Natural killer cell (primary cell): ENCODE measurements around the gene DYNLT2B. TPM values are rescaled to one million over a fixed set of nuclear protein-coding genes. Genes with fewer than 3 reads are reported as not detected.

ENCODE experiments used
- ATAC-seq, 3 donors: fragments of 150-1000 bp in 2 of 3; fragments of 200-7000 bp in 1 of 3; cut with Tn5 transposase; 1 replicate in 1 of 3; 2 replicates in 2 of 3; pipeline ENCODE4 v1.10.0; 2021; ENCODE audit warnings: mild to moderate bottlenecking in 2 of 3, moderate library complexity in 2 of 3
- DNase-seq, 2 donors: peaks; one replicate each; pipeline versions ENCODE4 v3.0.0 to v3.0.0-alpha.2; 2013 to 2021; ENCODE audit warnings: mixed read lengths in 1 of 2
- H3K27ac ChIP-seq: one replicate; pipeline ENCODE4 v1.5.1; 2013; ENCODE audit warnings: mild to moderate bottlenecking, low read length
- H3K27me3 ChIP-seq: one replicate; pipeline ENCODE4 v1.6.1; 2013; ENCODE audit warnings: low read length; ENCODE audit not compliant: control insufficient read depth, insufficient read depth
- H3K36me3 ChIP-seq: one replicate; pipeline ENCODE4 v1.6.1; 2013; ENCODE audit warnings: low read length; ENCODE audit not compliant: control insufficient read depth, insufficient read depth
- H3K4me1 ChIP-seq: one replicate; pipeline ENCODE4 v1.6.1; 2013; ENCODE audit warnings: low read length; ENCODE audit not compliant: control insufficient read depth, insufficient read depth
- H3K4me3 ChIP-seq: one replicate; pipeline ENCODE4 v1.5.1; 2013; ENCODE audit warnings: low read length
- H3K9me3 ChIP-seq: one replicate; pipeline ENCODE4 v1.6.1; 2013; ENCODE audit warnings: low read length; ENCODE audit not compliant: control insufficient read depth, insufficient read depth
- H3K27ac Mint-ChIP-seq, 2 donors: one replicate each; pipeline ENCODE4 v1.8.0; 2022; ENCODE audit warnings: mild to moderate bottlenecking in 2 of 2, mixed read lengths in 2 of 2, moderate library complexity in 1 of 2
- H3K27me3 Mint-ChIP-seq, 2 donors: one replicate each; pipeline ENCODE4 v1.8.0; 2022; ENCODE audit warnings: low read depth in 2 of 2, mixed read lengths in 2 of 2
- H3K36me3 Mint-ChIP-seq: one replicate; pipeline ENCODE4 v1.8.0; 2022; ENCODE audit warnings: mixed read lengths
- H3K4me1 Mint-ChIP-seq, 2 donors: one replicate each; pipeline ENCODE4 v1.8.0; 2022; ENCODE audit warnings: mixed read lengths in 2 of 2
- H3K4me3 Mint-ChIP-seq: one replicate; pipeline ENCODE4 v1.8.0; 2022; ENCODE audit warnings: mild to moderate bottlenecking, moderate library complexity, mixed read lengths
- H3K9me3 Mint-ChIP-seq, 2 donors: one replicate each; pipeline ENCODE4 v1.8.0; 2022; ENCODE audit warnings: mixed read lengths in 2 of 2
- WGBS: methylation state at CpG from one replicate; pipeline ENCODE4 v1.1.7; 2013; ENCODE audit warnings: missing lambda C conversion rate; ENCODE audit not compliant: insufficient coverage; 5-methylcytosine and 5-hydroxymethylcytosine counted together
- intact Hi-C: fragments of 100-400 bp; cut with micrococcal nuclease; formaldehyde crosslinking; loops from one replicate; pipeline ENCODE4 v1.14.2; 2022
- total RNA-seq, 4 donors: library from RNA; stranded (reverse); fragments of 120-200 nt in 1 of 4; gene quantifications; one replicate each; pipeline versions ENCODE4 v1.2.3 to v1.2.4, GENCODE V29; 2013 to 2022
- TF ChIP-seq, protein P1 (sequence below): fragments of 200-600 bp; IDR thresholded peaks from one replicate; pipeline ENCODE4 v1.8.0; 2022; ENCODE audit warnings: antibody characterized with exemption

Gene DYNLT2B
- total RNA-seq, 3 donors from 2014 or later (not counting 1 experiment from before 2014, with no cell fraction given): 3.6 to 7.3 (median 5.4) TPM

DNA sequence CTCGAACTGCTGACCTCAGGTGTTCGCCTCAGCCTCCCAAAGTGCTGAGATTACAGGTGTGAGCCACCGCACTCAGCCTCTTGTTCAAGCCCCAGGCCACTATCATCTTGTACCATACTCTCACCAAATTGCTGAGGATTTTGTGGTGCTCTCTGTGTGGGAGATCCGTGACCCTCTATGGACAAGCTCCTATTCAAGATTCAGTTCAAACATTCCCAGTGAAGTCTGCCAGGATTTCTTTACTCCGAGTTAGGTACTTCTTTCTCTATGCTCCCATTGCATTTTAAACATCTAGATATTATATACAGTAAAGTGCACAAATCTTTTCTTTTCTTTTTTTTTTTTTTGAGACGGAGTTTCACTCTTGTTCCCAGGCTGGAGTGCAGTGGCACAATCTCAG lies 21.0 kb upstream of the DYNLT2B start:
- Histone ChIP-seq H3K36me3 (no peaks in the 10 kb centered on the region), H3K27me3 (no peaks in the 10 kb centered on the region), H3K4me1 (peaks cover 10% of the 10 kb centered on the region), H3K27ac (no peak overlapping the region), H3K9me3 (no peaks in the 10 kb centered on the region), H3K4me3 (no peak overlapping the region)
- 90% methylated on average over 4 of the region's 6 CpGs for WGBS
- peak overlapping the region; percentile 69 to 72 for H3K27ac Mint-ChIP-seq
- H3K36me3 Mint-ChIP-seq: no peaks in the 10 kb centered on the region
- TF ChIP-seq, protein P1, sequence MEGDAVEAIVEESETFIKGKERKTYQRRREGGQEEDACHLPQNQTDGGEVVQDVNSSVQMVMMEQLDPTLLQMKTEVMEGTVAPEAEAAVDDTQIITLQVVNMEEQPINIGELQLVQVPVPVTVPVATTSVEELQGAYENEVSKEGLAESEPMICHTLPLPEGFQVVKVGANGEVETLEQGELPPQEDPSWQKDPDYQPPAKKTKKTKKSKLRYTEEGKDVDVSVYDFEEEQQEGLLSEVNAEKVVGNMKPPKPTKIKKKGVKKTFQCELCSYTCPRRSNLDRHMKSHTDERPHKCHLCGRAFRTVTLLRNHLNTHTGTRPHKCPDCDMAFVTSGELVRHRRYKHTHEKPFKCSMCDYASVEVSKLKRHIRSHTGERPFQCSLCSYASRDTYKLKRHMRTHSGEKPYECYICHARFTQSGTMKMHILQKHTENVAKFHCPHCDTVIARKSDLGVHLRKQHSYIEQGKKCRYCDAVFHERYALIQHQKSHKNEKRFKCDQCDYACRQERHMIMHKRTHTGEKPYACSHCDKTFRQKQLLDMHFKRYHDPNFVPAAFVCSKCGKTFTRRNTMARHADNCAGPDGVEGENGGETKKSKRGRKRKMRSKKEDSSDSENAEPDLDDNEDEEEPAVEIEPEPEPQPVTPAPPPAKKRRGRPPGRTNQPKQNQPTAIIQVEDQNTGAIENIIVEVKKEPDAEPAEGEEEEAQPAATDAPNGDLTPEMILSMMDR: no peak
- DNase-seq: no peak
- H3K4me1 Mint-ChIP-seq: peaks cover 6 to 7% of the 10 kb centered on the region in 2 donors
- peaks cover 0 to 2% of the 10 kb centered on the region in 2 donors for H3K27me3 Mint-ChIP-seq
- ATAC-seq: no peak
- intact Hi-C loops: no loop called here
- peak overlapping the region; percentile 84 for H3K4me3 Mint-ChIP-seq
- H3K9me3 Mint-ChIP-seq: no peaks in the 10 kb centered on the region

DNA sequence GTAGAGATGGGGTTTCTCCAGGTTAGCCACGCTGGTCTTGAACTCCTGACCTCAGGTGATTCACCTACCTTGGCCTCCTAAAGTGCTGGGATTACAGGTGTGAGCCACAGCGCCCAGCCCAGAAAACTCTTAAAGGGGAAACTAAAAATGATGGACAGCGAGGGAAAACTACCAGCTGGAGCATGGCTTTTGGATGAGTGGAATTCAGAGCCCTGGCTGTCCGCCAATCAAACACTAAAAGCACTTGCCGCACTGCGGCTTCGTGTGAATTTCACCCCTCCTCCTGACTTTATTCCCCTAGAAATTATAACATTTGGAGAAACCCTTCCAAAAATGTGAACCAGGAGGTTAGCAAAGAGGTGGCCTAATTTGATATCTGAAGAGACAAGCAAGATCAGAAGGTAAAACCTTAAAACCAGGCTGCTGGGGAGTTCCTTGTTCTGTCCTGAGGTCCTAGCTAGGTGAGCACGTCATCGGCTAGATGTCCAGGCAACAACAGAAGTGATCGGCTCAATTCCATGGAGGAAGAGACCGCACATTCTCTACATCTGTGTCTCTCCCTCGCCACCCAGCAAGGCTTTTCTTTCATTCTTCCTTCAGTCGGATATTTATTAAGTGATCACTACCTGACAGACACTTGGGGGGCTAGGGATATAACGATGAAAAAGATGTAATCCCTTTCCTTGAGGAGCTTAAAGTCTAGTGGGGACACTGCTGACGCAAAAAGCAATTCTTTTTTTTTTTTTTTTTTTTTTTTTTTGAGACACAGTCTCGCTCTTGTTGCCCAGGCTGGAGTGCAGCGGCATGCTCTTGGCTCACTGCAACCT lies 18.5 kb upstream of the DYNLT2B start:
- peaks cover 0 to 2% of the 10 kb centered on the region in 2 donors for H3K27me3 Mint-ChIP-seq
- H3K4me1 ChIP-seq: peaks cover 10% of the 10 kb centered on the region
- WGBS: 93% methylated on average over 15 of the region's 17 CpGs
- H3K9me3 ChIP-seq: no peaks in the 10 kb centered on the region
- ATAC-seq (no peak), DNase-seq (no peak)
- H3K36me3 ChIP-seq: no peaks in the 10 kb centered on the region
- H3K27ac Mint-ChIP-seq: peak overlapping the region; percentile 29 to 42
- no peak overlapping the region for H3K27ac ChIP-seq
- H3K4me3 Mint-ChIP-seq: peak overlapping the region; percentile 25
- no peaks in the 10 kb centered on the region for H3K36me3 Mint-ChIP-seq
- H3K4me3 ChIP-seq: peak overlapping the region; percentile 4
- peaks cover 6 to 7% of the 10 kb centered on the region in 2 donors for H3K4me1 Mint-ChIP-seq
- intact Hi-C loops: no loop called here
- H3K27me3 ChIP-seq: no peaks in the 10 kb centered on the region
- no peaks in the 10 kb centered on the region for H3K9me3 Mint-ChIP-seq
- TF ChIP-seq, protein P1: no peak

DNA sequence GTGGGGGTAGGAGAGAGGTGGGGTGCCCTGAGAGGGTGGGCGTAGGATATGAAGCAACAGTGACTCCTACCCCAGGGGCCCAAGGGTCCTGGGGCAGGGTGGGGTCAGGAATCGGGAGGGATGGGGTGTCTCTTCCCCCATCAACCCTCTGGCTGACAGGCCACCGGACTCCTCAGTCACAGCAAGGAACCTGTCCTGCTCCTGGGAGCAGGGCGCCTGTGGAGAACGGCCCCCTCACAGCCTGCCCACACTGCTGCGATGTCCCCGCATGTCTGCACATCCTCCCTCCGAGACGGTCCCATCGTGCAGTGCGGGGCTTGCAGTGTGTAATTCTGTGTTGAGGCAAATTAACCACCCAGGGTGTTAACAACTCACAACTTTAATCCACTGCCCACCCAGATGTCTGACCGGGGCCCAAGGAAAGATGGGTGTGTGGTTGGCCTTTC lies 17.5 kb upstream of the DYNLT2B start:
- Mint-ChIP-seq H3K9me3 (no peaks in the 10 kb centered on the region), H3K27ac (peak overlapping the region in 1 of 2 donors; percentile 42), H3K27me3 (peaks cover 0 to 2% of the 10 kb centered on the region in 2 donors), H3K4me3 (no peak overlapping the region), H3K36me3 (no peaks in the 10 kb centered on the region), H3K4me1 (peaks cover 6 to 7% of the 10 kb centered on the region in 2 donors)
- H3K27me3 ChIP-seq: no peaks in the 10 kb centered on the region
- TF ChIP-seq, protein P1: no peak
- intact Hi-C loops: no loop called here
- ATAC-seq: no peak
- H3K27ac ChIP-seq: no peak overlapping the region
- 76% methylated on average over 7 of the region's 12 CpGs for WGBS
- no peaks in the 10 kb centered on the region for H3K36me3 ChIP-seq
- DNase-seq: no peak
- H3K4me1 ChIP-seq: peaks cover 10% of the 10 kb centered on the region
- no peaks in the 10 kb centered on the region for H3K9me3 ChIP-seq
- H3K4me3 ChIP-seq: no peak overlapping the region
